GM12865 (cell line): ENCODE data around the gene RPRD2.

Experiments used
- DNase-seq: peaks from one replicate; pipeline ENCODE4 v3.0.0; 2010; ENCODE audit warnings: low read depth
- H3K4me3 ChIP-seq: 2 replicates; pipeline ENCODE4 v1.5.1; 2011; ENCODE audit warnings: mild to moderate bottlenecking, low read depth, low read length, control low read depth
- TF ChIP-seq, protein P1 (sequence below): IDR thresholded peaks from 2 replicates; pipeline ENCODE4 v1.5.1; 2011; ENCODE audit warnings: low read length, control low read depth, low read depth, inconsistent platforms; ENCODE audit not compliant: insufficient read depth; ENCODE audit errors: missing control alignments

The RPRD2 gene

DNA sequence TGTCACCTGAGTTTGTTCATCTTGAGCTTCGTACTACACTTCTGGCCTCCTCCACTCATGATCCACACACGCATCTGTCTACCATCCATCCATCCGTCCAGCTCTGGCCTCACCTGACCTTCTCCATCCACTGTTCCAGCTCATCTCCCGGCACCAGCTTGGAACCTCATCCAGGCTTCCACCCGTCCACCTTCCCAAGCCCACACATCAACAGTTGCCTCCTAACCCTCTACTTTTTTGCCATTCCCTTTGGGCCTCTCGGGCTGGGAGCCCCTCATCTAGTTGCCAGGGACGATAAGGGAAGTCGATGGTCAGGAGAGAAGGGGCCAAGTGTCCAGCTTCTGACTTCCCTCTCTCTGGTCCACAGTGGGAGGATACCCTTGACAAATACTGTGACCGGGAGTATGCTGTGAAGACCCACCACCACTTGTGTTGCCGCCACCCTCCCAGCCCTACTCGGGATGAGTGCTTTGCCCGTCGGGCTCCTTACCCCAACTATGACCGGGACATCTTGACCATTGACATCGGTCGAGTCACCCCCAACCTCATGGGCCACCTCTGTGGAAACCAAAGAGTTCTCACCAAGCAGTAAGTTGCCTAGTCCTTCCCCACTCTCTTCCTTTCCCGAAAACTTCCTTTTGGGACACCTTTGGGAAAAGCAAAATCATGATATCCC, 148.2 kb downstream of the RPRD2 start:
- TF ChIP-seq, protein P1, sequence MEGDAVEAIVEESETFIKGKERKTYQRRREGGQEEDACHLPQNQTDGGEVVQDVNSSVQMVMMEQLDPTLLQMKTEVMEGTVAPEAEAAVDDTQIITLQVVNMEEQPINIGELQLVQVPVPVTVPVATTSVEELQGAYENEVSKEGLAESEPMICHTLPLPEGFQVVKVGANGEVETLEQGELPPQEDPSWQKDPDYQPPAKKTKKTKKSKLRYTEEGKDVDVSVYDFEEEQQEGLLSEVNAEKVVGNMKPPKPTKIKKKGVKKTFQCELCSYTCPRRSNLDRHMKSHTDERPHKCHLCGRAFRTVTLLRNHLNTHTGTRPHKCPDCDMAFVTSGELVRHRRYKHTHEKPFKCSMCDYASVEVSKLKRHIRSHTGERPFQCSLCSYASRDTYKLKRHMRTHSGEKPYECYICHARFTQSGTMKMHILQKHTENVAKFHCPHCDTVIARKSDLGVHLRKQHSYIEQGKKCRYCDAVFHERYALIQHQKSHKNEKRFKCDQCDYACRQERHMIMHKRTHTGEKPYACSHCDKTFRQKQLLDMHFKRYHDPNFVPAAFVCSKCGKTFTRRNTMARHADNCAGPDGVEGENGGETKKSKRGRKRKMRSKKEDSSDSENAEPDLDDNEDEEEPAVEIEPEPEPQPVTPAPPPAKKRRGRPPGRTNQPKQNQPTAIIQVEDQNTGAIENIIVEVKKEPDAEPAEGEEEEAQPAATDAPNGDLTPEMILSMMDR, result no peak

GRCh38 chr1:150512846-150513245, 148.9 kb downstream of the RPRD2 start:
- DNase-seq, result no peak
- H3K4me3 ChIP-seq, result no peak overlapping the region
- TF ChIP-seq, protein P1, result no peak

More for the DNA sequence above, 148.2 kb downstream of the RPRD2 start:
- no peak overlapping the region for H3K4me3 ChIP-seq
- DNase-seq, result no peak

DNA sequence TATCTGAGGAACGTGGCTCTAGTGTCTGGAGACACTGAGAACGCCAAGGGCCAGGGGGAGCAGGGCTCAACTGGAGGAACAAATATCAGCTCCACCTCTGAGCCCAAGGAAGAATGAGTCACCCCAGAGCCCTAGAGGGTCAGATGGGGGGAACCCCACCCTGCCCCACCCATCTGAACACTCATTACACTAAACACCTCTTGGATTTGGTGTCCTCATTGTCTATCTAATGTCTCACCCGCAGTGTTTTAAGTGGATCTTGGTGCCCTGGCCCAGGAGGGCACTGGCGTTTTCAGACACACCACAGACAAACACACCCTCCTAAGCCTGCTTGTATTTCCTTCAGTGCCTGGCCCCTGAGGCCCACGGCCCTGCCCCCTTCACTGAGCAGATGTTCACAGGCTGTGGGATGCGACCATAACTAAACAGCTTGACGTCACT, 149.4 kb downstream of the RPRD2 start:
- H3K4me3 ChIP-seq, result no peak overlapping the region
- TF ChIP-seq, protein P1, result no peak
- no peak for DNase-seq

- TF ChIP-seq, protein P1, result no peak
- no peak for DNase-seq
- no peak overlapping the region for H3K4me3 ChIP-seq
Measured at GRCh38 chr1:150514260-150514659, 150.3 kb downstream of the RPRD2 start.

DNA sequence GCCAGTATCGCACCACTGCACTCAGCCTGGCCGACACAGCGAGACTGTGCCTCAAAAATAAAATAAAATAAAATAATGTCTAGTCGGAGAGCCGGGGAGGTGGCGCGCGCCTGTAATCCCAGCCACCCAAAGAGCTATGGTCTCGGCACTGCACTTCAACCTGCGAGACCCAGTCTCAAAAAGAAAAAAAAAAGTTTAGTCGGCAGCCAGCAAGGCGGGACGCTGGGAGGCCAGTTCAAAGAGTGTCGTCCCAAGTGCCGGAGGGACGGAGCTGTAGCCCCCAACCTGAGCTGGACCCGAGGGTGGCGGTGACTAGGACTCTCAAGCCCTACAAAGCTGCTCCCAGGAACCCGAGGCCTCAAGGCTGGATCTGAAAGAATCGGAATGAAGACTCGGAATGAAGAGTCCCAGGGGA, 151.0 kb downstream of the RPRD2 start:
- TF ChIP-seq, protein P1, result no peak
- DNase-seq, result no peak
- peak overlapping the region; percentile 67 for H3K4me3 ChIP-seq

DNA sequence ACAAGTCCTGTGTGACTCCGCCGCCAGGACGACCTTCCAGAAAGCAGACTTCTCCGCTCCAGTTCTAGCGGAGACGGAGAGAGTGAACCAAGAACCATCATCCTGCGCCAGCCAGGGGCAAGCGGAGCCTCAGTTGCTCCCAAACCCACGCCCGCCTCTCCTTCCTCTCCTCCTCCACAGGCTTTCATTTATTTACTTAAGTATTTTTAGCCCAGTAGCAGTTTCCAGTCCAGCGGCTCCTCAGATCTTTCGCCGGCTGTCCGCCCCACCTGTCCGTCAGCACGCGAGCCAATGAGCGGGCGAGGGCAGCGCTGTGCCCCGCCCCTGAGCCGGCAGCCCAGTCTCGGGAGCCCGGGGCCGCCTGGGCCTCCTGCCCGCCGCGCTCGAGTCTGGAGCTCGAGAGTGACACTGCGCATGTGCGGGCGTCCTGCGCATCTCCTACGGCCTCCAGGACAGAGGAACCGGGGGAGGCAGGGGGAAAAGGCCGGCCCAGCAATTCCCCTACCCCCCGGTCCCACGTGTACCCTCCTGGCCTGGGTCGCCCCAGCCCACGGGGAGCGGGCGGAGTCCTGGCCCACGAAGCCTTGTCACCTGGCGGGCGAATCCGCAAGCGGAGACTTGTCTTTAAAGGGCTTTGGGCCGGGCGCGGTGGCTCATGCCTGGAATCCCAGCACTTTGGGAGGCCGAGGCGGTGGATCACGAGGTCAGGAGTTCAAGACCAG, 151.5 kb downstream of the RPRD2 start, which contains the start of gene FALEC:
Gene FALEC (plus strand): TSS at position 425 of the 722 bp plus-strand sequence.
- peak within 1 kb of the TSS; percentile 67 for H3K4me3 ChIP-seq
- TF ChIP-seq, protein P1, result no peak
- peak; percentile 97 for DNase-seq

DNA sequence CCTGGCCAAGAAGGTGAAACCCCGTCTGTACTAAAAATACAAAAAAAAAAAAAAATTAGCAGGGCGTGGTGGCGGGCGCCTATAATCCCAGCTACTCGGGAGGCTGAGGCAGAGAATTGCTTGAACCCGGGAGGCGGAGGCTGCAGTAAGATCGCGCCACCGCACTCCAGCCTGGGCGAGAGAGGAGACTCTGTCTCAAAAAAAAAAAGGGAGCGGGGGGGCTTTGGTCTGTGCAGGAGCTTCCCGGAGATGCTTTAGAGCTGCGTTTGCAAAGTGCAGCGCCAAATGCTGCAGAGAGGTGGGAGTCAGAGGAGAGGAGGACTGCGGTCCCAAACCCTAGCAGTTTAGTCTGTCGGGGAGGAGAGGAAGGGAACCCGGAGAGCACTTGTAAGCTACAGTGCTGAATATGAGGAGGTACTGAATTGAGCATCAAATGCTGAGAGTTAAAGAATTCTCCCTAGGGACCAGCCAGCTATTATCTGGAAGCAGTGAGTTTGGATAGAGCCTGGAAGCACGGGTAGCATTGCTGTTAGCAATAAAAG, 152.2 kb downstream of the RPRD2 start:
- H3K4me3 ChIP-seq, result peak overlapping the region; percentile 67
- peak; percentile 29 for DNase-seq
- TF ChIP-seq, protein P1, result no peak
